ENCODE measurements around the gene CHKA. TPM values are rescaled to one million over a fixed set of nuclear protein-coding genes. Genes with fewer than 3 reads are reported as not detected.

The CHKA gene
- total and polyA plus RNA-seq, 2 of the 8 experiments (the other 6 are each of a cell fraction or from before 2014, with no cell fraction given) = 61.2 to 86.6 TPM

- CTCF ChIA-PET (ENCODE audit: partially characterized antibody) = no interaction called here
- H3K27me3 ChIP-seq (replicated peaks in 1 of 4; ENCODE audit: control insufficient read depth in 3 of 4, extremely low read depth in 1 of 4, insufficient read depth in 3 of 4, low read length in 3 of 4) = no peaks in the 10 kb centered on the region
- H2BK5ac ChIP-seq (ENCODE audit: low read depth, low read length) = no peak overlapping the region
- H4K91ac ChIP-seq (replicated peaks; ENCODE audit: insufficient read length, low read length) = no peak overlapping the region
- no peaks in the 10 kb centered on the region for H3K23me2 ChIP-seq (ENCODE audit: low read depth, low read length)
- 88% methylated on average over 3 of the region's 3 CpGs; no CpG with 5 or more reads in 1 of the 2 experiments for WGBS, 2 experiments (ENCODE audit: extremely low coverage in 1 of 2, insufficient coverage in 1 of 2, insufficient read length in 1 of 2, insufficient replicate concordance in 2 of 2, low coverage in 1 of 2, low lambda C conversion rate in 2 of 2, missing lambda C conversion rate in 1 of 2)
- no peak overlapping the region for H3K27ac ChIP-seq (ENCODE audit: low read depth, low read length)
- H2BK120ac ChIP-seq (replicated peaks; ENCODE audit: low read depth, low read length) = no peak overlapping the region
- peaks cover 3 to 6% of the 10 kb centered on the region in 2 experiments for H4K20me1 ChIP-seq (replicated peaks in 1 of 2; ENCODE audit: control insufficient read depth in 1 of 2, insufficient read depth in 2 of 2, low read length in 2 of 2)
- no peak overlapping the region for H2BK20ac ChIP-seq (ENCODE audit: low read length)
- no peak overlapping the region for H3K18ac ChIP-seq (ENCODE audit: extremely low read depth, low read length)
- no peak overlapping the region for H2BK15ac ChIP-seq (ENCODE audit: low read length)
- no peaks in the 10 kb centered on the region for H3K4me1 ChIP-seq (replicated peaks in 1 of 4; ENCODE audit: control insufficient read depth in 3 of 4, insufficient read depth in 4 of 4, low read length in 3 of 4)
- no peak overlapping the region for H4K8ac ChIP-seq (ENCODE audit: extremely low read depth, insufficient read depth, low read length)
- peaks cover 4 to 66% of the 10 kb centered on the region in 2 experiments; a peak in 3 of 4 replicates for H3K79me2 ChIP-seq (ENCODE audit: control insufficient read depth in 1 of 2, insufficient read depth in 2 of 2, low read length in 2 of 2)
- peaks cover 14% of the 10 kb centered on the region for H3K79me1 ChIP-seq (ENCODE audit: low read depth, low read length)
- FAIRE-seq = no peak
- H3K4me2 ChIP-seq (ENCODE audit: insufficient read depth in 1 of 2, low read depth in 2 of 2, low read length in 2 of 2) = no peak overlapping the region
- H3K9me3 ChIP-seq (ENCODE audit: insufficient read depth in 2 of 2, low read depth in 1 of 2, low read length in 1 of 2) = no peaks in the 10 kb centered on the region
- no peak overlapping the region for H3K4ac ChIP-seq (replicated peaks; ENCODE audit: insufficient read length, low read depth, low read length)
- peaks cover 2 to 34% (median 16%) of the 10 kb centered on the region in 4 experiments; a peak in 7 of 8 replicates for H3K36me3 ChIP-seq (ENCODE audit: control insufficient read depth in 2 of 4, insufficient read depth in 4 of 4, low read length in 3 of 4)
- no peak overlapping the region for H3K9ac ChIP-seq (replicated peaks in 1 of 4; ENCODE audit: extremely low read depth in 1 of 4, low read depth in 3 of 4, low read length in 3 of 4)
- H3K14ac ChIP-seq (ENCODE audit: insufficient read length) = no peak overlapping the region
- H3K23ac ChIP-seq (ENCODE audit: insufficient read length) = no peak overlapping the region
- no peak overlapping the region for H3K56ac ChIP-seq (replicated peaks; ENCODE audit: insufficient read length, low read depth, low read length)
- H4K5ac ChIP-seq (ENCODE audit: insufficient read length, low read depth, low read length) = no peak overlapping the region
- H3K4me3 ChIP-seq (ENCODE audit: extremely low read depth in 1 of 4, insufficient read depth in 2 of 4, low read depth in 3 of 4, low read length in 4 of 4) = no peak overlapping the region
- TF ChIP-seq USF2 (IDR thresholded peaks at IDR 0.05; ENCODE audit: low read length) (no peak), CBX5 (IDR thresholded peaks at IDR 0.05; ENCODE audit: low read depth, low read length) (no peak)
- no peak overlapping the region for H2AFZ ChIP-seq (ENCODE audit: low read length)
- no peak overlapping the region for H2AK5ac ChIP-seq (ENCODE audit: low read depth, low read length)
- POLR2A ChIA-PET (ENCODE audit: partially characterized antibody) = interaction anchor here (3.4 kb wide), 1 partner anchor 12 kb away, joined by 12 read pairs; no protein-coding TSS in a partner anchor
- no peak for DNase-seq (ENCODE audit: low read depth in 1 of 2, low spot score in 2 of 2)
- H2BK12ac ChIP-seq (ENCODE audit: low read depth, low read length) = no peak overlapping the region
Measured at GRCh38 chr11:68083517-68083916, 37.7 kb downstream of the CHKA start.

All from H1 (cell line).